Panc1 (cell line): ENCODE data around the gene USP49.

Source experiments
- REST ChIP-seq, 2 experiments: IDR thresholded peaks; 2 replicates each; pipeline ENCODE4 v1.6.1; 2011 to 2012; ENCODE audit warnings: low read depth in 2 of 2, control low read depth in 1 of 2, low read length in 1 of 2, mild to moderate bottlenecking in 1 of 2, moderate library complexity in 1 of 2; ENCODE audit not compliant: insufficient read depth in 1 of 2
- TF ChIP-seq, protein P1 (sequence below): fragments of 450-650 bp; IDR thresholded peaks from 2 replicates; pipeline ENCODE4 v1.5.1; 2017; ENCODE audit warnings: mild to moderate bottlenecking

GRCh38 chr6:41887331-41887751 is 7.8 kb downstream of the USP49 start:
- TF ChIP-seq, protein P1, sequence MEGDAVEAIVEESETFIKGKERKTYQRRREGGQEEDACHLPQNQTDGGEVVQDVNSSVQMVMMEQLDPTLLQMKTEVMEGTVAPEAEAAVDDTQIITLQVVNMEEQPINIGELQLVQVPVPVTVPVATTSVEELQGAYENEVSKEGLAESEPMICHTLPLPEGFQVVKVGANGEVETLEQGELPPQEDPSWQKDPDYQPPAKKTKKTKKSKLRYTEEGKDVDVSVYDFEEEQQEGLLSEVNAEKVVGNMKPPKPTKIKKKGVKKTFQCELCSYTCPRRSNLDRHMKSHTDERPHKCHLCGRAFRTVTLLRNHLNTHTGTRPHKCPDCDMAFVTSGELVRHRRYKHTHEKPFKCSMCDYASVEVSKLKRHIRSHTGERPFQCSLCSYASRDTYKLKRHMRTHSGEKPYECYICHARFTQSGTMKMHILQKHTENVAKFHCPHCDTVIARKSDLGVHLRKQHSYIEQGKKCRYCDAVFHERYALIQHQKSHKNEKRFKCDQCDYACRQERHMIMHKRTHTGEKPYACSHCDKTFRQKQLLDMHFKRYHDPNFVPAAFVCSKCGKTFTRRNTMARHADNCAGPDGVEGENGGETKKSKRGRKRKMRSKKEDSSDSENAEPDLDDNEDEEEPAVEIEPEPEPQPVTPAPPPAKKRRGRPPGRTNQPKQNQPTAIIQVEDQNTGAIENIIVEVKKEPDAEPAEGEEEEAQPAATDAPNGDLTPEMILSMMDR: no peak
- TF ChIP-seq REST (IDR thresholded peaks at IDR 0.05; ENCODE audit: insufficient read depth in 1 of 2, low read depth in 2 of 2, low read length in 1 of 2): no peak
